Heart left ventricle (tissue), 16 donors: Measurements from ENCODE around the gene ARHGAP29. TPM values are rescaled to one million over a fixed set of nuclear protein-coding genes. Genes with fewer than 3 reads are reported as not detected.
"Not testable (repeated sequence)": the region's sequence is repeated elsewhere in the genome, so short reads cannot be mapped to it uniquely, and the experiment has no call there.

Source experiments
- ATAC-seq, 4 donors: fragments of 200-7000 bp; cut with Tn5 transposase; one replicate each; pipeline ENCODE4 v1.9.1; 2020 to 2022; ENCODE audit warnings: moderate library complexity in 4 of 4, mild to moderate bottlenecking in 3 of 4, moderate number of reproducible peaks in 1 of 4
- DNase-seq, 5 donors: peaks; one replicate each; pipeline ENCODE4 v3.0.0-alpha.2; 2020
- H3K27ac ChIP-seq, 12 donors: fragments of 200-600 bp; sonication (generic) in 4 of 12; one replicate each; pipeline versions ENCODE4 v1.5.0 to v1.8.0; 2016 to 2022; ENCODE audit warnings: mild to moderate bottlenecking in 2 of 12
- H3K27me3 ChIP-seq, 9 donors: fragments of 200-600 bp; sonication (generic) in 2 of 9; one replicate each; pipeline versions ENCODE4 v1.5.1 to v1.8.0; 2016 to 2022; ENCODE audit warnings: mild to moderate bottlenecking in 3 of 9
- H3K36me3 ChIP-seq, 9 donors: fragments of 200-600 bp; sonication (generic) in 2 of 9; one replicate each; pipeline versions ENCODE4 v1.5.0 to v1.8.0; 2018 to 2022; ENCODE audit warnings: mild to moderate bottlenecking in 2 of 9
- H3K4me1 ChIP-seq, 12 donors: fragments of 200-600 bp; sonication (generic) in 4 of 12; one replicate each; pipeline versions ENCODE4 v1.5.0 to v1.8.0; 2016 to 2022; ENCODE audit warnings: mild to moderate bottlenecking in 3 of 12
- H3K4me3 ChIP-seq, 12 donors: fragments of 200-600 bp; sonication (generic) in 4 of 12; one replicate each; pipeline versions ENCODE4 v1.5.0 to v1.8.0; 2017 to 2022; ENCODE audit warnings: mild to moderate bottlenecking in 9 of 12, moderate library complexity in 4 of 12
- H3K9me3 ChIP-seq, 12 donors: fragments of 200-600 bp; sonication (generic) in 4 of 12; one replicate each; pipeline versions ENCODE4 v1.5.0 to v1.8.0; 2016 to 2022; ENCODE audit warnings: mild to moderate bottlenecking in 1 of 12
- CTCF ChIP-seq, 12 donors: fragments of 200-600 bp; sonication (generic) in 4 of 12; IDR thresholded peaks; one replicate each; pipeline versions ENCODE4 v1.5.0 to v1.8.0; 2018 to 2022; ENCODE audit warnings: antibody characterized with exemption in 12 of 12, mild to moderate bottlenecking in 5 of 12
- POLR2A ChIP-seq, 2 donors: fragments of 450-650 bp; IDR thresholded peaks; one replicate each; pipeline ENCODE4 v1.6.1; 2017; ENCODE audit warnings: antibody characterized with exemption in 2 of 2, mild to moderate bottlenecking in 2 of 2, moderate library complexity in 2 of 2
- WGBS, 4 donors: extraction: QIAGEN DNeasy Blood & Tissue Kit in 2 of 4; methylation state at CpG; one replicate each; pipeline versions ENCODE4 v1.1.5 to v1.1.7; 2013 to 2018; 5-methylcytosine and 5-hydroxymethylcytosine counted together
- intact Hi-C, 10 donors: fragments of 100-400 bp; cut with DNase I; formaldehyde crosslinking; loops; one replicate each; pipeline versions ENCODE4 v1.11.1 to v1.14.2; 2022
- polyA plus RNA-seq, 2 donors: library from polyadenylated mRNA; stranded (reverse); fragments of 200-250 nt; gene quantifications; one replicate each; pipeline ENCODE4 v1.2.3, GENCODE V29; 2013
- total RNA-seq, 9 donors: library from RNA; depleted of rRNA in 2 of 9; stranded (reverse); fragments of >200 nt in 2 of 9; fragmentation: NEBNext Ultra II Directional in 3 of 9; extraction: Animal tissue kit (Norgen Biotek cat#: 25700) in 3 of 9; gene quantifications; one replicate each; pipeline versions ENCODE4 v1.1.0 to v1.2.4, GENCODE V29; 2016 to 2023
- donor health status: ischemic (EF 13 %, LVEDD 7.1; RV severe dilation, severe dysfunction).
- donor health status: healthy with polysubstance abuse.
- donor health status: DM: no; HTN: yes; CAD: no.
- donor health status: DM: no; HTN: no; CAD: no.
- donor health status: ischemic (EF 25% LVEDD 6.9; RV normal size, moderate dysfunction).
- donor health status: ischemic (EF 25% LVEDD 5.7; RV mildly dilated, moderate dysfunction).
- donor health status: healthy.
- donor health status: DM: yes; HTN: yes; CAD: no.
- donor health status: ischemic (EF 35%, LVEDD 5.7; RV mildly dilated, moderate dysfunction).
- donor health status: nonischemic (EF 11% LVEDD 7.7; RV severe dilation, severe dysfunction).
- donor health status: DM: yes; HTN: yes; CAD: no.
- donor health status: PGD.
- donor health status: ischemic (EF 29% LVEDD 5.4; RV normal size, mild dysfunction).
- donor health status: nonischemic (EF 23%, LVEDD 6.1; RV moderate dilation, normal function).

Gene ARHGAP29
- total and polyA plus RNA-seq, 11 donors: 11.0 to 35.7 (median 26.2) TPM

- no peak for TF ChIP-seq CTCF (IDR thresholded peaks at IDR 0.05)
- no peak for TF ChIP-seq POLR2A (IDR thresholded peaks at IDR 0.05)
- H3K36me3 ChIP-seq: peaks cover 0 to 100% (median 74%) of the 10 kb centered on the region in 9 donors
These were observed 58.5 kb downstream of the ARHGAP29 start for GRCh38 chr1:94178901-94179300.

GRCh38 chr1:94169126-94169525, 68.3 kb downstream of the ARHGAP29 start:
- ATAC-seq (no peak), DNase-seq (no peak)
- TF ChIP-seq POLR2A (IDR thresholded peaks at IDR 0.05): no peak
- TF ChIP-seq CTCF (IDR thresholded peaks at IDR 0.05): no peak
- no peaks in the 10 kb centered on the region for H3K27me3 ChIP-seq
- H3K36me3 ChIP-seq: peaks cover 0 to 50% (median 28%) of the 10 kb centered on the region in 9 donors
- no peaks in the 10 kb centered on the region for H3K4me1 ChIP-seq
- peaks cover 0 to 8% (median 0%) of the 10 kb centered on the region in 12 donors for H3K9me3 ChIP-seq
- intact Hi-C loops: loop anchor here in 1 of 10 donors (10.0 kb wide), 1 partner anchor 74 kb away; no protein-coding TSS in a partner anchor
- H3K27ac ChIP-seq: no peak overlapping the region
- WGBS, 4 donors: 85 to 89% (median 86%) methylated on average over 3 of the region's 3 CpGs
- no peak overlapping the region for H3K4me3 ChIP-seq

More at GRCh38 chr1:94178901-94179300, 58.5 kb downstream of the ARHGAP29 start:
- intact Hi-C loops: loop anchor here in 2 of 10 donors (10.0 kb wide), 1 partner anchor 114 kb away; no protein-coding TSS in a partner anchor
- no peak for ATAC-seq
- no peaks in the 10 kb centered on the region for H3K9me3 ChIP-seq
- no peak overlapping the region for H3K27ac ChIP-seq
- DNase-seq: no peak
- H3K27me3 ChIP-seq: no peaks in the 10 kb centered on the region
- H3K4me3 ChIP-seq: no peak overlapping the region
- peaks cover 0 to 29% (median 13%) of the 10 kb centered on the region in 12 donors for H3K4me1 ChIP-seq

- Histone ChIP-seq H3K27me3 (no peaks in the 10 kb centered on the region), H3K36me3 (peaks cover 0 to 17% (median 0%) of the 10 kb centered on the region in 9 donors), H3K4me3 (no peak overlapping the region), H3K27ac (no peak overlapping the region), H3K9me3 (peaks cover 0 to 8% (median 0%) of the 10 kb centered on the region in 12 donors), H3K4me1 (peaks cover 0 to 7% (median 5%) of the 10 kb centered on the region in 12 donors)
- intact Hi-C loops: loop anchor here in 1 of 10 donors (10.0 kb wide), 1 partner anchor 71 kb away; no protein-coding TSS in a partner anchor
- TF ChIP-seq CTCF (IDR thresholded peaks at IDR 0.05) (no peak), POLR2A (IDR thresholded peaks at IDR 0.05) (no peak)
- no peak for ATAC-seq
- 92 to 97% (median 95%) methylated on average over 5 of the region's 5 CpGs for WGBS, 4 donors
- DNase-seq: no peak
These were observed 71.5 kb downstream of the ARHGAP29 start for GRCh38 chr1:94165843-94166242.

DNA sequence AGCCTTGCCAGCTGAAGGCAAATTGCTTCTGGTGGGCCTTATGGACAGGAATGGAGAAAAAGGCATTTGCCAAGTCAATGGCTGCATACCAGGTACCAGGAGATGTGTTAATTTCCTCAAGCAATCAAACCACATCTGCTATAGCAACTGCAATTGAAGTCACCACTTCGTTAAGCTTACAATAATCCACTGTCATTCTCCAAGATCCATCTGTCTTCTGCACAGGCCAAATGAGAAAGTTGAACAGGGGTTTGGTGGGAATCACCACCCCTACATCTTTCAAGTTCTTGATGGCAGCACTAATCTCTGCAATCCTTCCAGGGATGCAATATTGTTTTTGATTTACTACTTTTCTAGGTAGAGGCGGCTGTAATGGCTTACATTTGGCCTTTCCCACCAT, 72.5 kb downstream of the ARHGAP29 start:
- H3K4me3 ChIP-seq, H3K27ac ChIP-seq, H3K9me3 ChIP-seq, H3K27me3 ChIP-seq, H3K36me3 ChIP-seq, DNase-seq, ATAC-seq: not testable (repeated sequence)
- WGBS, 4 donors: 80 to 88% (median 87%) methylated on average over 2 of the region's 2 CpGs
- intact Hi-C loops: loop anchor here in 1 of 10 donors (10.0 kb wide), 1 partner anchor 70 kb away; no protein-coding TSS in a partner anchor
- H3K4me1 ChIP-seq: peaks cover 0 to 15% (median 11%) of the 10 kb centered on the region in 12 donors

GRCh38 chr1:94164121-94164520, 73.3 kb downstream of the ARHGAP29 start:
- not testable (repeated sequence) for H3K36me3 ChIP-seq, H3K27me3 ChIP-seq, H3K9me3 ChIP-seq, ATAC-seq, H3K4me3 ChIP-seq, DNase-seq, H3K27ac ChIP-seq
- 71 to 100% (median 94%) methylated on average over 1 of the region's 1 CpG for WGBS, 4 donors
- H3K4me1 ChIP-seq: peaks cover 0 to 15% (median 11%) of the 10 kb centered on the region in 12 donors
- intact Hi-C loops: loop anchor here in 1 of 10 donors (10.0 kb wide), 1 partner anchor 69 kb away; no protein-coding TSS in a partner anchor

DNA sequence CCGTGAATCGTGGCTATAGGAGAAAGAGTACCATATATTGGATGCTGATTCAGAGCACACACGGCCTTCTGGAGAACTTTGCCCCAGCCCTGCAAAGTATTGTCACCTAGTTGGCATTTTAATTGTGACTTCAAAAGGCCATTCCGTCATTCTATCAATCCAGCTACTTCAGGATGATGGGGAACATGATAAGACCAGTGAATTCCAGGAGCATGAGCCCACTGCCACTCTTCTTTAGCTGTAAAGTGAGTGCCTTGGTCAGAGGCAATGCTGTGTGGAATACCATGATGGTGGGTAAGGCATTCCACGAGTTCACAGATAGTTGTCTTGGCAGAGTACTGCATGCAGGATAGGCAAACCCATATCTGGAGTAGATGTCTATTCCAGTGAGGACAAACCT, 74.1 kb downstream of the ARHGAP29 start:
- H3K36me3 ChIP-seq, ATAC-seq, H3K4me3 ChIP-seq, DNase-seq, H3K9me3 ChIP-seq, H3K27ac ChIP-seq, H3K27me3 ChIP-seq: not testable (repeated sequence)
- intact Hi-C loops: loop anchor here in 1 of 10 donors (10.0 kb wide), 1 partner anchor 68 kb away; no protein-coding TSS in a partner anchor
- H3K4me1 ChIP-seq: peaks cover 0 to 15% (median 11%) of the 10 kb centered on the region in 12 donors
- WGBS, 4 donors: 91 to 94% (median 93%) methylated on average over 5 of the region's 5 CpGs
